Loucy (cell line): Measurements from ENCODE around the gene BEND7.

Experiments used
- H2AFZ ChIP-seq: fragments of 200-600 bp; sonication (generic); 2 replicates; pipeline ENCODE4 v1.6.0; 2016; ENCODE audit warnings: antibody characterized with exemption, mild to moderate bottlenecking, low read length, moderate library complexity
- H3F3A ChIP-seq: fragments of 200-600 bp; 2 replicates; pipeline ENCODE4 v1.6.0; 2016; ENCODE audit warnings: antibody characterized with exemption, low read depth, mild to moderate bottlenecking
- H3K27me3 ChIP-seq: fragments of 200-600 bp; sonication (generic); 2 replicates; pipeline ENCODE4 v1.6.1; 2014; ENCODE audit warnings: low read length, mild to moderate bottlenecking; ENCODE audit not compliant: insufficient read depth, poor library complexity, severe bottlenecking
- H3K36me3 ChIP-seq: fragments of 200-600 bp; sonication (generic); 2 replicates; pipeline ENCODE4 v1.6.1; 2016; ENCODE audit warnings: low read length; ENCODE audit not compliant: insufficient read depth
- H3K4me1 ChIP-seq: fragments of 200-600 bp; sonication (generic); 2 replicates; pipeline ENCODE4 v1.5.1; 2014; ENCODE audit warnings: low read length, mild to moderate bottlenecking; ENCODE audit not compliant: insufficient read depth, poor library complexity, severe bottlenecking
- H3K4me2 ChIP-seq: fragments of 200-600 bp; sonication (generic); 2 replicates; pipeline ENCODE4 v1.6.0; 2014; ENCODE audit warnings: antibody characterized with exemption, low read length, low read depth, mild to moderate bottlenecking; ENCODE audit not compliant: poor library complexity, severe bottlenecking
- H3K4me3 ChIP-seq: fragments of 200-600 bp; sonication (generic); 2 replicates; pipeline ENCODE4 v1.5.1; 2014; ENCODE audit warnings: low read length, mild to moderate bottlenecking, mixed read lengths; ENCODE audit not compliant: poor library complexity, severe bottlenecking
- H3K79me2 ChIP-seq: fragments of 200-600 bp; sonication (generic); 2 replicates; pipeline ENCODE4 v1.6.1; 2014; ENCODE audit warnings: low read length; ENCODE audit not compliant: insufficient read depth
- H3K9ac ChIP-seq: fragments of 200-600 bp; sonication (generic); 2 replicates; pipeline ENCODE4 v1.6.0; 2014; ENCODE audit warnings: mild to moderate bottlenecking, low read depth, low read length, moderate library complexity; ENCODE audit not compliant: poor library complexity, severe bottlenecking
- H3K9me2 ChIP-seq: fragments of 200-600 bp; sonication (generic); replicated peaks from 2 replicates; pipeline ENCODE4 v1.6.1; 2016; ENCODE audit warnings: low read depth, low read length, mixed read lengths
- H3K9me3 ChIP-seq: fragments of 200-600 bp; sonication (generic); 2 replicates; pipeline ENCODE4 v1.6.1; 2014; ENCODE audit warnings: mild to moderate bottlenecking, antibody characterized with exemption, low read length, low read depth; ENCODE audit not compliant: insufficient read depth
- H4K20me1 ChIP-seq: fragments of 200-600 bp; sonication (generic); 2 replicates; pipeline ENCODE4 v1.6.0; 2014; ENCODE audit warnings: antibody characterized with exemption, low read length, mild to moderate bottlenecking; ENCODE audit not compliant: insufficient read depth, poor library complexity, severe bottlenecking
- EZH2phosphoT487 ChIP-seq: fragments of 200-600 bp; IDR thresholded peaks from 2 replicates; pipeline ENCODE4 v1.6.1; 2018; ENCODE audit warnings: antibody characterized with exemption, mild to moderate bottlenecking, moderate library complexity, borderline replicate concordance
- TF ChIP-seq, protein P1 (sequence below): fragments of 200-600 bp; sonication (generic); conservative IDR thresholded peaks from 2 replicates; pipeline ENCODE4 v1.5.1; 2014; ENCODE audit warnings: mild to moderate bottlenecking, antibody characterized with exemption, low read length

Gene BEND7

DNA sequence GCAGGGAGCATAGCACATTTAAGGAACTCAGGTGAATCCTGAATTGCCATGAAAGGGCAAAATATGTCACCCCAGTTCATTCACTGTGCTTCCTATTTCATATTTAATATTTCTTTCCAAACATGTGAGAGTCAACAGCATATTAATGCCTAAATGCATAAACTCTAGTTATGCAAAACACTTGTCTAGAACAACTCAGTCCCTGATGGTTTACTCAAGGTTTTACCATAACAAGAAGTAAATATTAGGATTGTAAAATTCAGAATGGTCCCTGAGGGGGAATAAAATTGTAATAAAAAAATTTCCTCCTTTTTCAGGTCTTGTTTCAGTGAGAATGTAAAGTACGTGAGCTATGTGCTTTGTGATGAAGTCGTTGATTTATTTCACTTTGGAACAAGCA lies 129.1 kb downstream of the BEND7 start:
- H4K20me1 ChIP-seq: no peaks in the 10 kb centered on the region
- H3K36me3 ChIP-seq: no peaks in the 10 kb centered on the region
- no peak overlapping the region for H3K9ac ChIP-seq
- TF ChIP-seq, protein P1, sequence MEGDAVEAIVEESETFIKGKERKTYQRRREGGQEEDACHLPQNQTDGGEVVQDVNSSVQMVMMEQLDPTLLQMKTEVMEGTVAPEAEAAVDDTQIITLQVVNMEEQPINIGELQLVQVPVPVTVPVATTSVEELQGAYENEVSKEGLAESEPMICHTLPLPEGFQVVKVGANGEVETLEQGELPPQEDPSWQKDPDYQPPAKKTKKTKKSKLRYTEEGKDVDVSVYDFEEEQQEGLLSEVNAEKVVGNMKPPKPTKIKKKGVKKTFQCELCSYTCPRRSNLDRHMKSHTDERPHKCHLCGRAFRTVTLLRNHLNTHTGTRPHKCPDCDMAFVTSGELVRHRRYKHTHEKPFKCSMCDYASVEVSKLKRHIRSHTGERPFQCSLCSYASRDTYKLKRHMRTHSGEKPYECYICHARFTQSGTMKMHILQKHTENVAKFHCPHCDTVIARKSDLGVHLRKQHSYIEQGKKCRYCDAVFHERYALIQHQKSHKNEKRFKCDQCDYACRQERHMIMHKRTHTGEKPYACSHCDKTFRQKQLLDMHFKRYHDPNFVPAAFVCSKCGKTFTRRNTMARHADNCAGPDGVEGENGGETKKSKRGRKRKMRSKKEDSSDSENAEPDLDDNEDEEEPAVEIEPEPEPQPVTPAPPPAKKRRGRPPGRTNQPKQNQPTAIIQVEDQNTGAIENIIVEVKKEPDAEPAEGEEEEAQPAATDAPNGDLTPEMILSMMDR: no peak
- no peak for TF ChIP-seq EZH2phosphoT487
- H3K4me3 ChIP-seq: no peak overlapping the region
- H3K4me1 ChIP-seq: no peaks in the 10 kb centered on the region
- H3K4me2 ChIP-seq: no peak overlapping the region
- no peaks in the 10 kb centered on the region for H3K9me3 ChIP-seq
- no peak overlapping the region for H2AFZ ChIP-seq
- no peaks in the 10 kb centered on the region for H3K79me2 ChIP-seq
- no peaks in the 10 kb centered on the region for H3K27me3 ChIP-seq
- no peaks in the 10 kb centered on the region for H3K9me2 ChIP-seq
- H3F3A ChIP-seq: no peaks in the 10 kb centered on the region

DNA sequence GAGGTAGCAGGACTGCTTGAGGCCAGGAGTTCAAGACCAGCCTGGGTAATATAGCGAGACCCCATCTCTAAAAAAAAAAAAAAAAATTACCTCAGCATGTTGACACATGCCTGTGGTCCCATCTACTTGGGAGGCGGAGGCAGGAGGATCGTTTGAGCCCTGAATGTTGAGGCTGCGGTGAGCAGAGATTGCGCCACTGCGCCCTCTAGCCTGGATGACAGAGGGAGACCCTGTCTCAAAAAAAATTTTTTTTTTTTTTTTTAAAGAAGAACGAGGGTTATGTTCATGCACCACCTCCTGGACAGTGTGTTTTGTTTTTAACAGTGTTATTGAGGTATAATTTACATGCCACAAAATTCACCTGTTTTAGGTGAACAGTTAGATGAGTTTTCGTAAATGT lies 129.6 kb downstream of the BEND7 start:
- H3K79me2 ChIP-seq: no peaks in the 10 kb centered on the region
- no peak overlapping the region for H3K4me3 ChIP-seq
- no peaks in the 10 kb centered on the region for H3K36me3 ChIP-seq
- no peaks in the 10 kb centered on the region for H4K20me1 ChIP-seq
- no peaks in the 10 kb centered on the region for H3K4me1 ChIP-seq
- H3K9me3 ChIP-seq: no peaks in the 10 kb centered on the region
- TF ChIP-seq, protein P1: 0 out of 2 replicates have a peak, but pooled peaks have one; percentile 17
- TF ChIP-seq EZH2phosphoT487: no peak
- no peak overlapping the region for H3K9ac ChIP-seq
- no peaks in the 10 kb centered on the region for H3F3A ChIP-seq
- H2AFZ ChIP-seq: no peak overlapping the region
- no peaks in the 10 kb centered on the region for H3K9me2 ChIP-seq
- H3K27me3 ChIP-seq: no peaks in the 10 kb centered on the region
- H3K4me2 ChIP-seq: no peak overlapping the region

DNA sequence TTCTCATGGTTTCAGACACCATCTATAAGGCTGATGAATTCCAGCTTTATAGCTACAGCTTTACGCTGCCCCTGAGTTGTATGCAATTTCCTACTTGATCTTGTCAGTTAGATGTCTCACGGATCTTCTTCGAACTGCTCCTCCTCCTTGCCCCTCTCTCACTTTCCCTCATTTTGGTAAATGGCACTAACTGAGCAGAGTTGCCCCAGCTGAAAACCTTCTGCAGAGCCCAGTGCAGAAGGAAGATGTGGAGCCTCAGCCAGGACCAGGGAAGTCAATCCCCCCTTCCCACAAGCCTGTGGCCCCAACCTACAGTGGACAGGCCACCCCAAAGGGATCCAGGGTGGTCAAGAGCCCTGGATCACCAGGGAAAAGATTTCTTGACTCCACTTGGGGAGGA lies 131.8 kb downstream of the BEND7 start:
- no peak overlapping the region for H3K4me2 ChIP-seq
- TF ChIP-seq EZH2phosphoT487: no peak
- TF ChIP-seq, protein P1: no peak

More for the DNA sequence above, 131.8 kb downstream of the BEND7 start:
- Histone ChIP-seq H3F3A (no peaks in the 10 kb centered on the region), H3K4me3 (no peak overlapping the region), H3K9me3 (no peaks in the 10 kb centered on the region), H3K27me3 (no peaks in the 10 kb centered on the region), H3K4me1 (no peaks in the 10 kb centered on the region), H3K9me2 (no peaks in the 10 kb centered on the region), H4K20me1 (no peaks in the 10 kb centered on the region), H3K9ac (no peak overlapping the region), H2AFZ (no peak overlapping the region), H3K36me3 (no peaks in the 10 kb centered on the region), H3K79me2 (no peaks in the 10 kb centered on the region)
